Suprapubic skin (tissue), 3 donors: Measurements from ENCODE around the gene SPTLC3.

Experiments
- EP300 ChIP-seq: sonication (generic); formaldehyde crosslinking; IDR thresholded peaks from one replicate; pipeline ENCODE4 v1.6.1; 2017; ENCODE audit warnings: antibody characterized with exemption
- POLR2A ChIP-seq, 2 donors: fragments of 450-650 bp; IDR thresholded peaks; one replicate each; pipeline ENCODE4 v1.6.1; 2017; ENCODE audit warnings: antibody characterized with exemption in 2 of 2, mild to moderate bottlenecking in 2 of 2, moderate library complexity in 2 of 2
- TF ChIP-seq, protein P1 (sequence below), 2 donors: fragments of 200-600 bp in 1 of 2; fragments of 450-650 bp in 1 of 2; sonication (generic) in 1 of 2; IDR thresholded peaks; one replicate each; pipeline ENCODE4 v1.5.1; 2016 to 2019; ENCODE audit warnings: antibody characterized with exemption in 2 of 2, mild to moderate bottlenecking in 1 of 2, moderate library complexity in 1 of 2

DNA sequence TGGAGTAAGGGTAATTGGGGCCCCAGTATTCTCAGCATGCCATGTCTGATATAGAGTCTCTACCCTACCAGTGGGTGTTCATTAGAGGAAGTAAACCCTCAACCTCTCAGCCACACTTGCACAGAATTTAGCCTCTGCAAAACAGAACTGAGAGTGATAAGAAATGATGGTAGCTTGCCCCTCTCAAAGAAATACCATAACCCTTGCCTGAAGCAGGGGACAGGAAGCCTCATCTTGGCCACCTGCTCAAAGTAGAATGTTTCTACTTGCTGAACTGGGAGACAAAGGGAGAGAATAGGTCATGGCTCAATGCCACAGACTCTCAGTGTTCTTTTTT is 33.7 kb downstream of the SPTLC3 start:
- no peak for TF ChIP-seq POLR2A (IDR thresholded peaks at IDR 0.05)
- TF ChIP-seq EP300, result no peak
- TF ChIP-seq, protein P1, sequence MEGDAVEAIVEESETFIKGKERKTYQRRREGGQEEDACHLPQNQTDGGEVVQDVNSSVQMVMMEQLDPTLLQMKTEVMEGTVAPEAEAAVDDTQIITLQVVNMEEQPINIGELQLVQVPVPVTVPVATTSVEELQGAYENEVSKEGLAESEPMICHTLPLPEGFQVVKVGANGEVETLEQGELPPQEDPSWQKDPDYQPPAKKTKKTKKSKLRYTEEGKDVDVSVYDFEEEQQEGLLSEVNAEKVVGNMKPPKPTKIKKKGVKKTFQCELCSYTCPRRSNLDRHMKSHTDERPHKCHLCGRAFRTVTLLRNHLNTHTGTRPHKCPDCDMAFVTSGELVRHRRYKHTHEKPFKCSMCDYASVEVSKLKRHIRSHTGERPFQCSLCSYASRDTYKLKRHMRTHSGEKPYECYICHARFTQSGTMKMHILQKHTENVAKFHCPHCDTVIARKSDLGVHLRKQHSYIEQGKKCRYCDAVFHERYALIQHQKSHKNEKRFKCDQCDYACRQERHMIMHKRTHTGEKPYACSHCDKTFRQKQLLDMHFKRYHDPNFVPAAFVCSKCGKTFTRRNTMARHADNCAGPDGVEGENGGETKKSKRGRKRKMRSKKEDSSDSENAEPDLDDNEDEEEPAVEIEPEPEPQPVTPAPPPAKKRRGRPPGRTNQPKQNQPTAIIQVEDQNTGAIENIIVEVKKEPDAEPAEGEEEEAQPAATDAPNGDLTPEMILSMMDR (IDR thresholded peaks at IDR 0.05), result no peak
